HL-60 (cell line): ENCODE results near the gene THUMPD3.

Experiments
- DNase-seq, 2 experiments: peaks; one replicate each; pipeline ENCODE4 v3.0.0-alpha.2; 2010 to 2020; ENCODE audit warnings: low read depth in 1 of 2, low spot score in 1 of 2
- H3K27ac ChIP-seq: fragments of 250-450 bp; sonication (Bioruptor Pico); replicated peaks from 2 replicates; pipeline ENCODE4 v1.5.1; 2020; ENCODE audit warnings: mild to moderate bottlenecking, moderate library complexity
- H3K27me3 ChIP-seq: fragments of 250-450 bp; sonication (Bioruptor Pico); 2 replicates; pipeline ENCODE4 v1.5.1; 2021; ENCODE audit warnings: mild to moderate bottlenecking, moderate library complexity; ENCODE audit not compliant: insufficient read depth, poor library complexity, severe bottlenecking
- H3K4me3 ChIP-seq: replicated peaks from 2 replicates; pipeline ENCODE4 v1.5.1; 2011; ENCODE audit warnings: mild to moderate bottlenecking, control low read depth, low read length; ENCODE audit not compliant: insufficient read depth
- GABPA ChIP-seq: IDR thresholded peaks from 2 replicates; pipeline ENCODE4 v1.6.1; 2012; ENCODE audit warnings: low read depth
- POLR2AphosphoS5 ChIP-seq: IDR thresholded peaks from 2 replicates; pipeline ENCODE4 v1.6.1; 2012; ENCODE audit warnings: low read depth
- SPI1 ChIP-seq: IDR thresholded peaks from 2 replicates; pipeline ENCODE4 v1.6.1; 2012; ENCODE audit warnings: low read depth, mild to moderate bottlenecking, borderline replicate concordance
- TF ChIP-seq, protein P1 (sequence below): IDR thresholded peaks from 2 replicates; pipeline ENCODE4 v1.6.1; 2012; ENCODE audit warnings: low read depth; ENCODE audit not compliant: insufficient replicate concordance
- TF ChIP-seq, protein P2 (sequence below): IDR thresholded peaks from one replicate; pipeline ENCODE4 v1.5.1; 2011; ENCODE audit warnings: low read length, control low read depth, inconsistent platforms; ENCODE audit not compliant: insufficient read depth

THUMPD3 gene

DNA sequence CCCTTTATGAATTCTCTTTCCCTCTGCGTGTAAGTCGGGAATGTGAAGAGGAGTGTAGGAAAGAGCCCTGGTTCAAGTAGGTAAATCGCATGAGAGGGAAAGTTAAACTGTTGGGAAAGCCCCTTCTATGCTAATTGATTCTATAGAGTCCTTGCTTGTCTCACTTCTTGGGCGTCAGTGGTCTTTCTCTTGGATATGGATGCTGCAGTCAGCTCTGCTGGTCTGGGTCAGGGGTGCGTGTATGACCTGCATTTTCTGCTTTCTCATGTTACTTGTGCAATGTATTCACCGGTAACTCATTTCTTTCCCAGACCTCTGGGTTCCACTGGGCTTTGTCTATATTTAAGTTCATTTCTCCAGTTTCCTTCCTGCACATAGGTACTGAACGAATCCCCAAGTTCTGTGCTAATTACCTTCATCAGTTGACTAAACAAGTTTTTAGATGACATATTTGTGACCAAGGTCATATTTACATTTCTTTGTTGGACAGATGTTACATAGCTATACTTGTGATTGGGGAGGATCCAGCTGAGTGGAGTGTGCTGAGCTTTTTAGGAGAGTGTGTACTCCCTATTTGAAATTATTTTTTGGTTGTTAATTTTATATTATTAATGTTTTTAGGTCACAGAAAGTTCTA, 36.0 kb downstream of the THUMPD3 start:
- DNase-seq: peak in 1 of 2 experiments; percentile 45

DNA sequence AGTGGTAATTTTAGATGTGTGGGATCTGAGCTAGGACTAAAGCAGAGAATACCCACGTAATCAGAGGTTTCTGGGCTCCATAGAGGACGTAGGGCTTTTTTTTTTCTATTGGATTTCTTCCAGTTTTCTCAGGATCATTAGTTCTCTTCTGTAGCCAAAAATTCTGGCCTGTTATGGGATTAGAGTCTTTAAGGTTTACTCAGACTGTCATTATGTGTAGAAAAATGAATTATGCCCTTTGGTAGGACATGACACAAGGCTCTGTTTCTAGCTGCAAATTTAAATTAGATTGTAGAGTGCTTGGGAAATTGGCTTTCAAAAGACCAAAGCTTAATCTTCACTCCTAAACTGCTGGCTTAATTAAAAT, 36.5 kb downstream of the THUMPD3 start:
- no peaks in the 10 kb centered on the region for H3K27me3 ChIP-seq
- H3K4me3 ChIP-seq: peak overlapping the region; percentile 74
- TF ChIP-seq POLR2AphosphoS5: no peak
- TF ChIP-seq, protein P1, sequence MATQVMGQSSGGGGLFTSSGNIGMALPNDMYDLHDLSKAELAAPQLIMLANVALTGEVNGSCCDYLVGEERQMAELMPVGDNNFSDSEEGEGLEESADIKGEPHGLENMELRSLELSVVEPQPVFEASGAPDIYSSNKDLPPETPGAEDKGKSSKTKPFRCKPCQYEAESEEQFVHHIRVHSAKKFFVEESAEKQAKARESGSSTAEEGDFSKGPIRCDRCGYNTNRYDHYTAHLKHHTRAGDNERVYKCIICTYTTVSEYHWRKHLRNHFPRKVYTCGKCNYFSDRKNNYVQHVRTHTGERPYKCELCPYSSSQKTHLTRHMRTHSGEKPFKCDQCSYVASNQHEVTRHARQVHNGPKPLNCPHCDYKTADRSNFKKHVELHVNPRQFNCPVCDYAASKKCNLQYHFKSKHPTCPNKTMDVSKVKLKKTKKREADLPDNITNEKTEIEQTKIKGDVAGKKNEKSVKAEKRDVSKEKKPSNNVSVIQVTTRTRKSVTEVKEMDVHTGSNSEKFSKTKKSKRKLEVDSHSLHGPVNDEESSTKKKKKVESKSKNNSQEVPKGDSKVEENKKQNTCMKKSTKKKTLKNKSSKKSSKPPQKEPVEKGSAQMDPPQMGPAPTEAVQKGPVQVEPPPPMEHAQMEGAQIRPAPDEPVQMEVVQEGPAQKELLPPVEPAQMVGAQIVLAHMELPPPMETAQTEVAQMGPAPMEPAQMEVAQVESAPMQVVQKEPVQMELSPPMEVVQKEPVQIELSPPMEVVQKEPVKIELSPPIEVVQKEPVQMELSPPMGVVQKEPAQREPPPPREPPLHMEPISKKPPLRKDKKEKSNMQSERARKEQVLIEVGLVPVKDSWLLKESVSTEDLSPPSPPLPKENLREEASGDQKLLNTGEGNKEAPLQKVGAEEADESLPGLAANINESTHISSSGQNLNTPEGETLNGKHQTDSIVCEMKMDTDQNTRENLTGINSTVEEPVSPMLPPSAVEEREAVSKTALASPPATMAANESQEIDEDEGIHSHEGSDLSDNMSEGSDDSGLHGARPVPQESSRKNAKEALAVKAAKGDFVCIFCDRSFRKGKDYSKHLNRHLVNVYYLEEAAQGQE: no peak
- TF ChIP-seq, protein P2, sequence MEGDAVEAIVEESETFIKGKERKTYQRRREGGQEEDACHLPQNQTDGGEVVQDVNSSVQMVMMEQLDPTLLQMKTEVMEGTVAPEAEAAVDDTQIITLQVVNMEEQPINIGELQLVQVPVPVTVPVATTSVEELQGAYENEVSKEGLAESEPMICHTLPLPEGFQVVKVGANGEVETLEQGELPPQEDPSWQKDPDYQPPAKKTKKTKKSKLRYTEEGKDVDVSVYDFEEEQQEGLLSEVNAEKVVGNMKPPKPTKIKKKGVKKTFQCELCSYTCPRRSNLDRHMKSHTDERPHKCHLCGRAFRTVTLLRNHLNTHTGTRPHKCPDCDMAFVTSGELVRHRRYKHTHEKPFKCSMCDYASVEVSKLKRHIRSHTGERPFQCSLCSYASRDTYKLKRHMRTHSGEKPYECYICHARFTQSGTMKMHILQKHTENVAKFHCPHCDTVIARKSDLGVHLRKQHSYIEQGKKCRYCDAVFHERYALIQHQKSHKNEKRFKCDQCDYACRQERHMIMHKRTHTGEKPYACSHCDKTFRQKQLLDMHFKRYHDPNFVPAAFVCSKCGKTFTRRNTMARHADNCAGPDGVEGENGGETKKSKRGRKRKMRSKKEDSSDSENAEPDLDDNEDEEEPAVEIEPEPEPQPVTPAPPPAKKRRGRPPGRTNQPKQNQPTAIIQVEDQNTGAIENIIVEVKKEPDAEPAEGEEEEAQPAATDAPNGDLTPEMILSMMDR: no peak
- no peak for TF ChIP-seq GABPA
- TF ChIP-seq SPI1: no peak
- DNase-seq: no peak
- H3K27ac ChIP-seq: peak overlapping the region; percentile 99

More for the DNA sequence above, 36.0 kb downstream of the THUMPD3 start:
- H3K4me3 ChIP-seq: peak overlapping the region; percentile 74
- TF ChIP-seq, protein P2: no peak
- TF ChIP-seq POLR2AphosphoS5 (no peak), SPI1 (no peak), GABPA (no peak)
- TF ChIP-seq, protein P1: no peak
- peak overlapping the region; percentile 99 for H3K27ac ChIP-seq
- no peaks in the 10 kb centered on the region for H3K27me3 ChIP-seq

DNA sequence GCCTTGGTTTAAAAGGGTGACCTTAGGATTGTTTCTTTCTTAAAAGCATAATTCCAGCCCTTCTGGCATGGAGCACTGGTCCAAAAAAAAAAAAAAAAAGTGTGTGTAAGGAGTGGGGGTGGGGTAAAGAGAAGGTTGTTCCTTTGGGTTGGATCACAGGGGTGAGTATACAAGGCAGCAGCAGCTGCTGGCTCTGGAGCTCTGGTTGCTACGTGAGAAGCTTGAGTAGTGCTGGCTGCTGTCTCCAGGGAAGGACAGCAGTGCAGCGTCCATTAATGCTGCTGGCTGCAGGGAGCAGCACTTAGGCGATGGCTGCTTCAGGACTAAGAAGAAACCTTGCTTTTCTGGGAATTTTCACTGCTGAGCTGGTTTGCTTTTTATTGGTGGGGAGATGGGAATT, 36.9 kb downstream of the THUMPD3 start:
- peak in 1 of 2 experiments; percentile 55 for DNase-seq
- Histone ChIP-seq H3K4me3 (peak overlapping the region; percentile 74), H3K27ac (peak overlapping the region; percentile 99), H3K27me3 (no peaks in the 10 kb centered on the region)
- TF ChIP-seq GABPA (no peak), SPI1 (no peak), POLR2AphosphoS5 (no peak)
- TF ChIP-seq, protein P2: no peak
- TF ChIP-seq, protein P1: no peak
